NB4 (cell line): ENCODE measurements around the gene ADSL.
A peak's percentile ranks its signal among the peaks of the same experiment; 100 is the strongest.

Experiments
- DNase-seq: peaks from one replicate; pipeline ENCODE4 v3.0.0; 2010; ENCODE audit warnings: low read depth
- H3K4me3 ChIP-seq: one replicate; pipeline ENCODE4 v1.5.1; 2011; ENCODE audit warnings: mild to moderate bottlenecking, low read depth, low read length, moderate library complexity
- MYC ChIP-seq: IDR thresholded peaks from 2 replicates; pipeline ENCODE4 v1.6.1; 2011; ENCODE audit warnings: low read depth, low read length
- POLR2A ChIP-seq: IDR thresholded peaks from 2 replicates; pipeline ENCODE4 v1.6.1; 2011; ENCODE audit warnings: mild to moderate bottlenecking; ENCODE audit not compliant: insufficient read length; ENCODE audit errors: extremely low read depth
- TF ChIP-seq, protein P1 (sequence below): IDR thresholded peaks from 2 replicates; pipeline ENCODE4 v1.6.1; 2011; ENCODE audit warnings: low read depth, low read length
- TF ChIP-seq, protein P2 (sequence below): IDR thresholded peaks from one replicate; pipeline ENCODE4 v1.5.1; 2012; ENCODE audit warnings: low read depth, low read length

Gene ADSL

DNA sequence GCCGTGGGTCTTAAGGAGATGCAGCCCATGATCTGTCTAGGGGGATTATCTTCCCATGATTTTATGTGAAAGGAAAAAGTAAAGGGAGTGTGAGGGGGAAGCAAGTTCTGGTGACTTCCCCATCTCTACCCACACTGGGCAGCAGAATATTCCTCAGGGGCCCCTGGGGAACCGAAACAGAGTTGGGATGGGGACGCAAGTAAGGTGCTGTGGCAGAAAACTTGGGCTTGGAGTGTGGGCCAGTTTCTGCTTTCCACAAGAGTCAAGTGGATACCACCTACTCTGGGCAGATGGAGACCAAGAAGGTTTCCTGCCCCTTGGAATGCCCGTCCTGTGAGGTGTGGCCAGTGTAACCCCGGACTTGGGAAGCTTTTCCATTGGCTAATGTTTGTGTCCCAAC, 88.4 kb downstream of the ADSL start:
- peak; percentile 38 for DNase-seq
- TF ChIP-seq MYC (no peak), POLR2A (no peak)
- TF ChIP-seq, protein P1, sequence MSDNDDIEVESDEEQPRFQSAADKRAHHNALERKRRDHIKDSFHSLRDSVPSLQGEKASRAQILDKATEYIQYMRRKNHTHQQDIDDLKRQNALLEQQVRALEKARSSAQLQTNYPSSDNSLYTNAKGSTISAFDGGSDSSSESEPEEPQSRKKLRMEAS = no peak
- TF ChIP-seq, protein P2, sequence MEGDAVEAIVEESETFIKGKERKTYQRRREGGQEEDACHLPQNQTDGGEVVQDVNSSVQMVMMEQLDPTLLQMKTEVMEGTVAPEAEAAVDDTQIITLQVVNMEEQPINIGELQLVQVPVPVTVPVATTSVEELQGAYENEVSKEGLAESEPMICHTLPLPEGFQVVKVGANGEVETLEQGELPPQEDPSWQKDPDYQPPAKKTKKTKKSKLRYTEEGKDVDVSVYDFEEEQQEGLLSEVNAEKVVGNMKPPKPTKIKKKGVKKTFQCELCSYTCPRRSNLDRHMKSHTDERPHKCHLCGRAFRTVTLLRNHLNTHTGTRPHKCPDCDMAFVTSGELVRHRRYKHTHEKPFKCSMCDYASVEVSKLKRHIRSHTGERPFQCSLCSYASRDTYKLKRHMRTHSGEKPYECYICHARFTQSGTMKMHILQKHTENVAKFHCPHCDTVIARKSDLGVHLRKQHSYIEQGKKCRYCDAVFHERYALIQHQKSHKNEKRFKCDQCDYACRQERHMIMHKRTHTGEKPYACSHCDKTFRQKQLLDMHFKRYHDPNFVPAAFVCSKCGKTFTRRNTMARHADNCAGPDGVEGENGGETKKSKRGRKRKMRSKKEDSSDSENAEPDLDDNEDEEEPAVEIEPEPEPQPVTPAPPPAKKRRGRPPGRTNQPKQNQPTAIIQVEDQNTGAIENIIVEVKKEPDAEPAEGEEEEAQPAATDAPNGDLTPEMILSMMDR = no peak

DNA sequence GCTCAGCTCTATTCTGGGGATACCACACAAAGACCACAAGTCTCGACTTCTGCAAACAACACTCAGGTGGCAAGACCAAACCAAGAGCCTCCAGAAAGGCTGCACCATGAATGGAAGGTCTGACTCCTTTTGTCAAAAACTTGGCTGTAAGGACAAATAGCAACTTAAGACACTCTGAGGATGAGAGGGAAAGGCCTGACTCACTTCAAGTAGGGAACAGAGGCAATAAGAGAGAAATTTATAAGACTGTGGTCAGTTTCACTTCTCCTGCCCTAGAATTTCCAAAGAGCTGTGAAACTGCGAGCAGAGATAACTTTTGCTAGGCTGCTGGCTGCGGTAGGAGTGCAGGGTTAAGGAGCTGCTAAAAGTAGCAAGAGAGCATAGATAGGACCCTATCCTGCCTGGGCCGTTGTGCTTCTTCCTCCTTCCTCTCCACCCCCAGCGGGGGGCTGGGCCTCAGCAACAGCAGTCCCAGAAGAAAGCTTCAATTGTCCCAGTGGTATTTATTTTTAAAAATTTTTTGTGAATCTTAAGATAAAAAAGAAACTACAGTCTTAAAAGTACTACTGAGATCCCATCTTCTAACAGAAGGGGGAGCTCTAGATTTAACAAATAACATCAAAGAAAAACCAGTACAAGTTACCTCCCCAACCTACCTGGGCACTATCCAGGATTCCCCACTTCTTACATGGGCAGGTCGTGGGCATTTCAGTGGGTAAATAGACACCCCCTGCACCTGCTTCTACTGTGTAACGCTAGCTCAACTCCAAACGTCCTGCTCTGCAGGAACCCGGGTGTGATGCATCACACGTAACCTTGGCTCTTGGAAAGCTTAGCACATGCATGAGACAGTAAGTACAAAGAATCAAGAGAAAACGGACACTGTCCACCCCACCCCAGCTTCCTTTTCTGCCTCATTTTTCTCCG, 90.5 kb downstream of the ADSL start:
- TF ChIP-seq, protein P1 = no peak
- TF ChIP-seq MYC = no peak
- TF ChIP-seq, protein P2 = no peak
- no peak for TF ChIP-seq POLR2A
- peak; percentile 96 for DNase-seq
- peak overlapping the region; percentile 39 for H3K4me3 ChIP-seq

More for the DNA sequence above, 88.4 kb downstream of the ADSL start:
- H3K4me3 ChIP-seq = no peak overlapping the region
